Left hindlimb (tissue), 1 donor: ENCODE measurements around the gene ACTA2.

Experiments used
- DNase-seq: peaks from one replicate; pipeline ENCODE4 v3.0.0-alpha.2; 2018

ACTA2 gene

GRCh38 chr10:88889559-88890337 lies 62.8 kb downstream of the ACTA2 start:
- DNase-seq: no peak

- DNase-seq: no peak
Observed at GRCh38 chr10:88888810-88889445, 63.6 kb downstream of the ACTA2 start.

- no peak for DNase-seq
Observed at GRCh38 chr10:88886557-88886956, 66.0 kb downstream of the ACTA2 start.
